ENCODE results near the gene CCDC86.

DNA sequence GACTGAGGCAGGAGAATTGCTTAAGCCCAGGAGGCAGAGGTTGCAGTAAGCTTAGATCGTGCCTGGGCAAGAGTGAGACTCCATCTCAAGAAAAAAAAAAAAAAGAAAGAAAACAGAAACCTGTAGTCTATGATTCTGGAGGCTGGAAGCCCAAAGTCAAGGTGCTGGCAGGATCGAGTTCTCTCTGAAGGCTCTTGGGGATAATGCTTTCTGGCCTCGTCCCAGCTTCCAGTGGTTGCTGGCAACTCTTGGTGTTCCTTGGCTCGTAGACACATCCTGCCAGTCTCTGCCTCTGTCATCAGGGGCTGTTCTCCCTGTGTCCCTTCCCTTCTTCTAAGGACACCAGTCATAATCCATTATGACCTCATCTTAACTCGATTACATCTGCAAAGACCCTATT is 16.8 kb upstream of the CCDC86 start:
- TF ChIP-seq MAFK (IDR thresholded peaks at IDR 0.05; ENCODE audit: low read depth, low read length) (no peak), CTCF (conservative IDR thresholded peaks at IDR 0.05; ENCODE audit: low read depth, low read length) (no peak), POLR2A (IDR thresholded peaks at IDR 0.05; ENCODE audit: low read depth, low read length) (no peak), RCOR1 (IDR thresholded peaks at IDR 0.05; ENCODE audit: insufficient replicate concordance, low read length) (no peak), MAZ (IDR thresholded peaks at IDR 0.05; ENCODE audit: borderline replicate concordance, low read depth, low read length) (no peak), RAD21 (IDR thresholded peaks at IDR 0.05; ENCODE audit: low read length) (no peak), CEBPB (IDR thresholded peaks at IDR 0.05; ENCODE audit: low read depth, low read length) (no peak), BHLHE40 (IDR thresholded peaks at IDR 0.05; ENCODE audit: low read depth, low read length) (no peak), MXI1 (IDR thresholded peaks at IDR 0.05; ENCODE audit: borderline replicate concordance, low read depth, low read length) (no peak), RFX5 (IDR thresholded peaks at IDR 0.05; ENCODE audit: low read depth, low read length) (no peak)
- TF ChIP-seq, protein P1, sequence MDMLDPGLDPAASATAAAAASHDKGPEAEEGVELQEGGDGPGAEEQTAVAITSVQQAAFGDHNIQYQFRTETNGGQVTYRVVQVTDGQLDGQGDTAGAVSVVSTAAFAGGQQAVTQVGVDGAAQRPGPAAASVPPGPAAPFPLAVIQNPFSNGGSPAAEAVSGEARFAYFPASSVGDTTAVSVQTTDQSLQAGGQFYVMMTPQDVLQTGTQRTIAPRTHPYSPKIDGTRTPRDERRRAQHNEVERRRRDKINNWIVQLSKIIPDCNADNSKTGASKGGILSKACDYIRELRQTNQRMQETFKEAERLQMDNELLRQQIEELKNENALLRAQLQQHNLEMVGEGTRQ (IDR thresholded peaks at IDR 0.05; ENCODE audit: low read depth, low read length): no peak

Data from IMR-90 (cell line).